ENCODE measurements around the gene PLCB4.

DNA sequence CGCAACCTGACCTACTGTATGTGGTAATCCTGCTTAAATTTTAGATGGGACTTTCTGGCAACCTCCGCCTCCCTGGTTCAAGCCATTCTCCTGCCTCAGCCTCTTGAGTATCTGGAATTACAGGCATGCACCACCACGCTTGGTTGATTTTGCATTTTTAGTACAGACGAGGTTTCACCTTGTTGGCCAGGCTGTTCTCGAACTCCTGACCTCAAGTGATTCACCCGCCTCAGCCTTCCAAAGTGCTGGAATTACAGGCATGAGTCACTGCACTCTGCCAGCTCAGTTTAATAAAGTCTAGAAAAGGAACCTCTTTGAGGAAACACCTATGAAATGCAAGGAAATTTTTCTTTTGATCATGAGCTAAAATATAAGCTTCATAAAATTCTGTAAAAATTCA is 9.0 kb upstream of the PLCB4 start:
- TF ChIP-seq, protein P1, sequence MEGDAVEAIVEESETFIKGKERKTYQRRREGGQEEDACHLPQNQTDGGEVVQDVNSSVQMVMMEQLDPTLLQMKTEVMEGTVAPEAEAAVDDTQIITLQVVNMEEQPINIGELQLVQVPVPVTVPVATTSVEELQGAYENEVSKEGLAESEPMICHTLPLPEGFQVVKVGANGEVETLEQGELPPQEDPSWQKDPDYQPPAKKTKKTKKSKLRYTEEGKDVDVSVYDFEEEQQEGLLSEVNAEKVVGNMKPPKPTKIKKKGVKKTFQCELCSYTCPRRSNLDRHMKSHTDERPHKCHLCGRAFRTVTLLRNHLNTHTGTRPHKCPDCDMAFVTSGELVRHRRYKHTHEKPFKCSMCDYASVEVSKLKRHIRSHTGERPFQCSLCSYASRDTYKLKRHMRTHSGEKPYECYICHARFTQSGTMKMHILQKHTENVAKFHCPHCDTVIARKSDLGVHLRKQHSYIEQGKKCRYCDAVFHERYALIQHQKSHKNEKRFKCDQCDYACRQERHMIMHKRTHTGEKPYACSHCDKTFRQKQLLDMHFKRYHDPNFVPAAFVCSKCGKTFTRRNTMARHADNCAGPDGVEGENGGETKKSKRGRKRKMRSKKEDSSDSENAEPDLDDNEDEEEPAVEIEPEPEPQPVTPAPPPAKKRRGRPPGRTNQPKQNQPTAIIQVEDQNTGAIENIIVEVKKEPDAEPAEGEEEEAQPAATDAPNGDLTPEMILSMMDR (IDR thresholded peaks at IDR 0.05; ENCODE audit: insufficient read depth, low read length, poor library complexity, severe bottlenecking) = no peak
- TF ChIP-seq EZH2phosphoT487 (conservative IDR thresholded peaks at IDR 0.05; ENCODE audit: low read length) = no peak

All from SU-DHL-6 (cell line).